HL-60 (cell line): ENCODE measurements around the gene MRPL42.

Experiments used
- DNase-seq, 2 experiments: peaks; one replicate each; pipeline ENCODE4 v3.0.0-alpha.2; 2010 to 2020; ENCODE audit warnings: low read depth in 1 of 2, low spot score in 1 of 2
- H3K27ac ChIP-seq: fragments of 250-450 bp; sonication (Bioruptor Pico); replicated peaks from 2 replicates; pipeline ENCODE4 v1.5.1; 2020; ENCODE audit warnings: mild to moderate bottlenecking, moderate library complexity
- H3K27me3 ChIP-seq: fragments of 250-450 bp; sonication (Bioruptor Pico); 2 replicates; pipeline ENCODE4 v1.5.1; 2021; ENCODE audit warnings: mild to moderate bottlenecking, moderate library complexity; ENCODE audit not compliant: insufficient read depth, poor library complexity, severe bottlenecking
- H3K4me3 ChIP-seq: replicated peaks from 2 replicates; pipeline ENCODE4 v1.5.1; 2011; ENCODE audit warnings: mild to moderate bottlenecking, control low read depth, low read length; ENCODE audit not compliant: insufficient read depth
- CTCF ChIP-seq: IDR thresholded peaks from one replicate; pipeline ENCODE4 v1.5.1; 2011; ENCODE audit warnings: low read length, control low read depth, inconsistent platforms; ENCODE audit not compliant: insufficient read depth
- GABPA ChIP-seq: IDR thresholded peaks from 2 replicates; pipeline ENCODE4 v1.6.1; 2012; ENCODE audit warnings: low read depth
- POLR2AphosphoS5 ChIP-seq: IDR thresholded peaks from 2 replicates; pipeline ENCODE4 v1.6.1; 2012; ENCODE audit warnings: low read depth
- REST ChIP-seq: IDR thresholded peaks from 2 replicates; pipeline ENCODE4 v1.6.1; 2012; ENCODE audit warnings: low read depth; ENCODE audit not compliant: insufficient replicate concordance
- SPI1 ChIP-seq: IDR thresholded peaks from 2 replicates; pipeline ENCODE4 v1.6.1; 2012; ENCODE audit warnings: low read depth, mild to moderate bottlenecking, borderline replicate concordance

The MRPL42 gene

GRCh38 chr12:93539821-93540220 is 72.5 kb downstream of the MRPL42 start:
- Histone ChIP-seq H3K27me3 (peaks cover 6% of the 10 kb centered on the region), H3K4me3 (no peak overlapping the region), H3K27ac (no peak overlapping the region)
- DNase-seq: no peak
- no peak for TF ChIP-seq CTCF
- TF ChIP-seq REST: no peak
- no peak for TF ChIP-seq GABPA
- TF ChIP-seq SPI1: no peak
- no peak for TF ChIP-seq POLR2AphosphoS5

- TF ChIP-seq SPI1: no peak
- H3K27me3 ChIP-seq: peaks cover 6% of the 10 kb centered on the region
- H3K27ac ChIP-seq: no peak overlapping the region
These were observed 73.2 kb downstream of the MRPL42 start for GRCh38 chr12:93540466-93540865.

GRCh38 chr12:93541578-93542225 is 74.4 kb downstream of the MRPL42 start:
- TF ChIP-seq REST: no peak
- TF ChIP-seq GABPA: no peak
- TF ChIP-seq CTCF: no peak
- no peak for TF ChIP-seq SPI1
- no peak for TF ChIP-seq POLR2AphosphoS5
- Histone ChIP-seq H3K27me3 (peaks cover 4% of the 10 kb centered on the region), H3K27ac (no peak overlapping the region), H3K4me3 (no peak overlapping the region)
- DNase-seq: no peak

More at GRCh38 chr12:93540466-93540865, 73.2 kb downstream of the MRPL42 start:
- DNase-seq: no peak
- H3K4me3 ChIP-seq: no peak overlapping the region

- TF ChIP-seq CTCF (no peak), SPI1 (no peak), GABPA (no peak), REST (no peak), POLR2AphosphoS5 (no peak)
- Histone ChIP-seq H3K4me3 (no peak overlapping the region), H3K27ac (no peak overlapping the region), H3K27me3 (peaks cover 3% of the 10 kb centered on the region)
- DNase-seq: no peak
These were observed 80.5 kb downstream of the MRPL42 start for GRCh38 chr12:93547778-93548177.
